ENCODE results near the gene PRR11.

GRCh38 chr17:59190806-59191205 lies 35.3 kb downstream of the PRR11 start:
- TF ChIP-seq CTCF (conservative IDR thresholded peaks at IDR 0.05; ENCODE audit: low read length) = no peak
- no peak for TF ChIP-seq EZH2phosphoT487 (IDR thresholded peaks at IDR 0.05; ENCODE audit: borderline replicate concordance, low read depth, low read length)

Data from OCI-LY7 (cell line).